Measurements from ENCODE around the gene PRUNE2.

The PRUNE2 gene

GRCh38 chr9:76650692-76651091, 255.2 kb downstream of the PRUNE2 start:
- POLR2A ChIA-PET = no interaction called here

GRCh38 chr9:76649894-76650293, 256.0 kb downstream of the PRUNE2 start:
- ChIA-PET CTCF (interaction anchor here (0.6 to 1.1 kb wide), 5 partner anchors 9 to 203 kb away, joined by 3 read pairs; no protein-coding TSS in a partner anchor), POLR2A (no interaction called here)
- DNase-seq (ENCODE audit: low read depth, low spot score) = no peak
- TF ChIP-seq CTCF (IDR thresholded peaks at IDR 0.05; ENCODE audit: insufficient read depth, low read length, missing control alignments) = no peak
- H3K4me3 ChIP-seq (ENCODE audit: low read depth, low read length) = no peak overlapping the region

More at GRCh38 chr9:76650692-76651091, 255.2 kb downstream of the PRUNE2 start:
- CTCF ChIA-PET = interaction anchor here (0.6 to 0.9 kb wide), 3 partner anchors 11 to 151 kb away, joined by 3 to 4 read pairs (median 3); no protein-coding TSS in a partner anchor
- no peak for TF ChIP-seq CTCF (IDR thresholded peaks at IDR 0.05; ENCODE audit: insufficient read depth, low read length, missing control alignments)
- H3K4me3 ChIP-seq (ENCODE audit: low read depth, low read length) = no peak overlapping the region
- DNase-seq (ENCODE audit: low read depth, low spot score) = no peak

GRCh38 chr9:76646249-76646648, 259.7 kb downstream of the PRUNE2 start:
- DNase-seq (ENCODE audit: low read depth, low spot score) = no peak

GRCh38 chr9:76644647-76645250, 261.2 kb downstream of the PRUNE2 start:
- no peak for TF ChIP-seq CTCF (IDR thresholded peaks at IDR 0.05; ENCODE audit: insufficient read depth, low read length, missing control alignments)
- DNase-seq (ENCODE audit: low read depth, low spot score) = no peak
- ChIA-PET POLR2A (no interaction called here), CTCF (interaction anchor here (1.4 kb wide), 1 partner anchor 189 kb away, joined by 3 read pairs; no protein-coding TSS in a partner anchor)
- H3K4me3 ChIP-seq (ENCODE audit: low read depth, low read length) = no peak overlapping the region

More at GRCh38 chr9:76646249-76646648, 259.7 kb downstream of the PRUNE2 start:
- ChIA-PET CTCF (interaction anchor here (1.2 kb wide), 2 partner anchors 21 to 24 kb away, joined by 3 read pairs; no protein-coding TSS in a partner anchor), POLR2A (no interaction called here)
- no peak for TF ChIP-seq CTCF (IDR thresholded peaks at IDR 0.05; ENCODE audit: insufficient read depth, low read length, missing control alignments)
- no peak overlapping the region for H3K4me3 ChIP-seq (ENCODE audit: low read depth, low read length)

- ChIA-PET POLR2A (no interaction called here), CTCF (interaction anchor here (1.4 kb wide), 1 partner anchor 189 kb away, joined by 3 read pairs; no protein-coding TSS in a partner anchor)
- no peak for TF ChIP-seq CTCF (IDR thresholded peaks at IDR 0.05; ENCODE audit: insufficient read depth, low read length, missing control alignments)
- no peak for DNase-seq (ENCODE audit: low read depth, low spot score)
- H3K4me3 ChIP-seq (ENCODE audit: low read depth, low read length) = no peak overlapping the region
These were observed 261.7 kb downstream of the PRUNE2 start for GRCh38 chr9:76644171-76644570.

- no peak overlapping the region for H3K4me3 ChIP-seq (ENCODE audit: low read depth, low read length)
- DNase-seq (ENCODE audit: low read depth, low spot score) = no peak
- CTCF ChIA-PET = no interaction called here
- TF ChIP-seq CTCF (IDR thresholded peaks at IDR 0.05; ENCODE audit: insufficient read depth, low read length, missing control alignments) = no peak
- POLR2A ChIA-PET = no interaction called here
These were observed 262.4 kb downstream of the PRUNE2 start for GRCh38 chr9:76643399-76644117.

All from AG04449 (cell line).